NCI-H69 (cell line): ENCODE results near the gene HDAC4.

Experiments
- DNase-seq: peaks from one replicate; lab custom pipeline; 2025; lab: John Stamatoyannopoulos, UW

HDAC4 gene

GRCh38 chr2:239119346-239120126 lies 281.3 kb downstream of the HDAC4 start:
- DNase-seq = no peak

- DNase-seq = no peak
These were observed 282.1 kb downstream of the HDAC4 start for GRCh38 chr2:239118675-239119211.

- no peak for DNase-seq
These were observed 282.6 kb downstream of the HDAC4 start for GRCh38 chr2:239118264-239118663.

- no peak for DNase-seq
These were observed 283.0 kb downstream of the HDAC4 start for GRCh38 chr2:239117831-239118230.

GRCh38 chr2:239116456-239117246 lies 284.2 kb downstream of the HDAC4 start:
- DNase-seq = no peak

GRCh38 chr2:239115616-239116015 lies 285.2 kb downstream of the HDAC4 start:
- no peak for DNase-seq

GRCh38 chr2:239114616-239115265 lies 286.1 kb downstream of the HDAC4 start:
- DNase-seq = no peak

GRCh38 chr2:239114119-239114581 lies 286.7 kb downstream of the HDAC4 start:
- DNase-seq = no peak

GRCh38 chr2:239113615-239114014 lies 287.2 kb downstream of the HDAC4 start:
- no peak for DNase-seq

GRCh38 chr2:239113171-239113570 lies 287.6 kb downstream of the HDAC4 start:
- no peak for DNase-seq

- no peak for DNase-seq
These were observed 288.6 kb downstream of the HDAC4 start for GRCh38 chr2:239112127-239112774.

- DNase-seq = no peak
These were observed 289.3 kb downstream of the HDAC4 start for GRCh38 chr2:239111401-239112100.

GRCh38 chr2:239110595-239111048 lies 290.2 kb downstream of the HDAC4 start:
- no peak for DNase-seq

- DNase-seq = no peak
These were observed 290.8 kb downstream of the HDAC4 start for GRCh38 chr2:239109928-239110545.

- peak; percentile 4 for DNase-seq
These were observed 291.5 kb downstream of the HDAC4 start for GRCh38 chr2:239109041-239109927.

GRCh38 chr2:239108459-239108858 lies 292.4 kb downstream of the HDAC4 start:
- no peak for DNase-seq

- no peak for DNase-seq
These were observed 292.9 kb downstream of the HDAC4 start for GRCh38 chr2:239107936-239108335.

GRCh38 chr2:239106966-239107365 lies 293.9 kb downstream of the HDAC4 start:
- DNase-seq = no peak

GRCh38 chr2:239106314-239106908 lies 294.4 kb downstream of the HDAC4 start:
- DNase-seq = peak; percentile 24
